ENCODE measurements around the gene CORO7.

DNA sequence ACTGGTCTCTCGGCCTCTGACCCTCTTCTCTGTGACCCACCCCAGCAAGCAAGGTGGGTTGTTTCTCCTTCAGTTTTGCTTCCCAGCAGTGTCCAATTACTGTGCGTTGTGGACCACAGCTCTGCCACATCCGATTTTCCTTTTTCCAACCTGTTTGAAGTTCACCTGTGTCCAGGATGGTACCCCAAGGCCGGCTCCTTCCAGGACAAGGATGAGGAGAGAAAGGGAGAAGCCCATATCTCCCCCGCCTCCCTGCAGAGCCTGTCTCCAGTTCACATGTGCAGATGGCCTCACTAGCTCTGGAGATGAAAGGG, 44.5 kb upstream of the CORO7 start:
- TF ChIP-seq POLR2AphosphoS5 (IDR thresholded peaks at IDR 0.05; ENCODE audit: low read depth), result no peak
- TF ChIP-seq, protein P1, sequence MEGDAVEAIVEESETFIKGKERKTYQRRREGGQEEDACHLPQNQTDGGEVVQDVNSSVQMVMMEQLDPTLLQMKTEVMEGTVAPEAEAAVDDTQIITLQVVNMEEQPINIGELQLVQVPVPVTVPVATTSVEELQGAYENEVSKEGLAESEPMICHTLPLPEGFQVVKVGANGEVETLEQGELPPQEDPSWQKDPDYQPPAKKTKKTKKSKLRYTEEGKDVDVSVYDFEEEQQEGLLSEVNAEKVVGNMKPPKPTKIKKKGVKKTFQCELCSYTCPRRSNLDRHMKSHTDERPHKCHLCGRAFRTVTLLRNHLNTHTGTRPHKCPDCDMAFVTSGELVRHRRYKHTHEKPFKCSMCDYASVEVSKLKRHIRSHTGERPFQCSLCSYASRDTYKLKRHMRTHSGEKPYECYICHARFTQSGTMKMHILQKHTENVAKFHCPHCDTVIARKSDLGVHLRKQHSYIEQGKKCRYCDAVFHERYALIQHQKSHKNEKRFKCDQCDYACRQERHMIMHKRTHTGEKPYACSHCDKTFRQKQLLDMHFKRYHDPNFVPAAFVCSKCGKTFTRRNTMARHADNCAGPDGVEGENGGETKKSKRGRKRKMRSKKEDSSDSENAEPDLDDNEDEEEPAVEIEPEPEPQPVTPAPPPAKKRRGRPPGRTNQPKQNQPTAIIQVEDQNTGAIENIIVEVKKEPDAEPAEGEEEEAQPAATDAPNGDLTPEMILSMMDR (IDR thresholded peaks at IDR 0.05; ENCODE audit: insufficient read depth, low read length), result no peak

Measured in HL-60 (cell line).